DMS153 treated with DMSO at 0.1 percent for 48 hours (cell line): ENCODE data around the gene MRPL21.
"Not testable (repeated sequence)": the region's sequence is repeated elsewhere in the genome, so short reads cannot be mapped to it uniquely, and the experiment has no call there.

Experiments
- DNase-seq: peaks from one replicate; lab custom pipeline; 2025; ENCODE audit not compliant: unreplicated experiment; lab: John Stamatoyannopoulos, UW

The MRPL21 gene

DNA sequence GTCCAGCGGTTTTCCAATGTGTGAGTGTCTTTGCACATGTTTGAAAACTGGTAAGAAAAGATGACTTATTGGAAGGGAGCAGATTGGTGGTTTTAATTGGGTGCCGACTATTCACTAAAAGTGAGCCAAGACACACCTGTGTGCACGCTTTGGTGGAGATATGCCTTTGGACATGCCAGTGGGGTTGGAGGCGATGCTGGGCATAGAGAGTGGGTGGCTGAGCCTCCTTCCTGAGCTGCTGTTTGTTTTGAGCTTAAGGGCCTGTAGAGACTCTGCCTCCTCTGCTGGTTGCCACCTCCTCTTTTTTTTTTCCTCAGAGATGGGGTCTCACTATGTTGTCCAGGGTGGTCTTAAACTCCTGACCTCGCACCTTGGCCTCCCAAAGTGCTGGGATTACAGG is 9.6 kb upstream of the MRPL21 start:
- DNase-seq: no peak

DNA sequence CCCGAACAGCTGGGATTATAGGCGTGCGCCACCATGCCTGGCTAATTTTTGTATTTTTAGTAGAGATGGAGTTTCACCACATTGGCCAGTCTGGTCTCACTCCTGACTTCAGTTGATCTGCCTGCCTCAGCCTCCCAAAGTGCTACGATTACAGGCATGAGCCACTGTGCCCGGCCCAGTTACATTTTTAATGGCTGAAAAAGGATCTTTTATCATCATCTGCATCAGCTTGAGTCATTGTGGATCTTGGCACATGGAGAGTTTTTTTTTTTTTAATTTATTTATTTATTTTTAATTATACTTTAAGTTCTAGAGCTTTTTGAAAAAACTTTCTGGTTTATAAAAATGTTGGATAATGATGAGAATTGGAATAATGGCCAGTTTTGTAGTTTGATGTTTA is 8.6 kb upstream of the MRPL21 start:
- no peak for DNase-seq

DNA sequence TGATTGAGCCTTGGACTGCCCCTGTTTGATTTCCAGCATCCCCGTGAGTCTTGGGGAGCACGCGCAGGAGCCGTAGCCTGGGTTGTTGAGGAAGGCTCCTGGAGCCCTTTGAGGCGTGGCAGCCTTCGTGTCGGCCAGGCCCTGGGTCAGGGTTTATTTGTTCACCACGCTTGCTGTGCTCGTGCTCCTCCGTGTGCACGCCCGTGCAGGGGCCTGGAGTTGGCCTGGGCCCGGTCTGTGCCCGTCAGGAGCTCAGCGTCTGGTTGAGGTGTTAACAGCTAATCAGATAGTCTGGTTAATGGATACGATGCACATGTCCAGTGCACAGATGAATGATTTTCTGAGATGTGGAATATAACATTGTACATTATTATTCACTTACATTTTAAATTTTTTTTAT is 8.1 kb upstream of the MRPL21 start:
- DNase-seq: no peak

- DNase-seq: no peak
Observed at GRCh38 chr11:68910965-68911364, 7.3 kb upstream of the MRPL21 start.

GRCh38 chr11:68908273-68908672 is 4.6 kb upstream of the MRPL21 start:
- no peak for DNase-seq

DNA sequence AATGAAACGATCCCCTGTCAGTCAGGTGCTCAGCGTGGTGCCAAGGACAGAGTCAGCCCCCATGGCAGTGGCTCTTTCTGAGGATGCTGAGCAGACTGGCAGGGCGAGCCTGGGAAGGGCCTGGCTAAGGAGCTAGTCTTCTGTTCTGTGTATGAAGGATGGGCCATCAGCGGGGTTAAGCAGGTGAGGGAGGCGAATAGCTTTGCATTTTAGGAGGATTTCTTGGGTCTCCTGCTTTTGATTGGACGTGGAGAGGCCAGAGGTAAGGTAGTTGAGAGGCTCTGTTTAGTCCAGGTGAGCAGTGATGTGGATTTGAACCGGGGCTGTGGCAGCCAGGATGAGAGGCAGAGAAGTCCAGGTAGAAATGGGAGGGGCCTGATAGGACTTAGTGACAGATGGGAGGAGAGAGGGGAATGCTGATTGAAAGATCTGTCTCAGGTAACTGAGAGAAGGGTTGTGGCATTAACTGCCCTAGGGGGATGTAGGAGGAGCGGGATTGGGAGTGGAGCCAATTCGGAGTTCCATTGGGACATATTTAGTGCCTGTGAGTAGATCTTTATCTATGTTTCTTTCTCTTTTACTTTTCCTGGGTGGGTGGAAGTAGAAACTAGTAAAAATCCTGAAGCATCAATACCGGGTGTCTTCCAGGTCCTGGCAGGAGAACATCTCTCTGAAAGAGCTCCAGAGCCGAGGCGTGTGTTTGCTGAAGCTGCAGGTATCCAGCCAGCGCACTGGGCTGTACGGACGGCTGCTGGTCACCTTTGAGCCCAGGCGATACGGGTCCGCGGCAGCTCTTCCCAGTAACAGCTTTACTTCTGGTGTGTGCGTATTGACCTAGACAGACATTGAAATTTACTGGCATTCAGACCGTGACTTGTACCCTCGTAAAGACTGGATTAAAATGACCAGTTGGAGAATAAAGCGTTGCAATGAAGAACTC is 2.1 kb upstream of the MRPL21 start:
- no peak for DNase-seq

DNA sequence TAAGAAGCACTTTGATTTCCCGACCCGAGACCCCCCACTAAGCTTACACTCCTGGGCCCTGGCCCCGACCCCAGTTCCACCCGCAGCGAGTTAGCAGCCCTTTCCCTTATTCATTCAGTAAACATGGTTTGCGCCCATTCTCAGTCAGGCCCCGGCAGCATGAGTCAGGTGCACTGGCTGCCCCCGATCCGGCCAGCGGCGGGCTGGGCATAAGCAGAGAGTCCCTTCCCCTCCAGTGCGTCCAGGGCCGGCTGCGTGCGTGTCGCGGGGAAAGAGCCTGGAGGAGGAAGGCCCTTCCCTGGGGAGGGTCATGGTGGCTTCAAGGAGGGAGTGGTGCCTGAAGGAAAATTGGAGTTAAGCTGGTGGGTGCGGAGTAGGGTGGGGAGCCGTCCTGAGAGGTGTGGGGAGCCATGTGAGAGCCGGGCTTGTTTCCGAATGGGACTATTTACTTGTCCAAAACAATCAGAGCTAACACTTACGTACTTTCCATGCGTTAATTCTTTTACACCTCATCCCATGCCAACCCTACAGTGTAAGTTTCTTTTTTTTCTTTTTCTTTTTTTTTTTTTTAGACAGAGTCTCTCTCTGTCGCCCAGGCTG is 716 bp upstream of the MRPL21 start:
- no peak for DNase-seq

DNA sequence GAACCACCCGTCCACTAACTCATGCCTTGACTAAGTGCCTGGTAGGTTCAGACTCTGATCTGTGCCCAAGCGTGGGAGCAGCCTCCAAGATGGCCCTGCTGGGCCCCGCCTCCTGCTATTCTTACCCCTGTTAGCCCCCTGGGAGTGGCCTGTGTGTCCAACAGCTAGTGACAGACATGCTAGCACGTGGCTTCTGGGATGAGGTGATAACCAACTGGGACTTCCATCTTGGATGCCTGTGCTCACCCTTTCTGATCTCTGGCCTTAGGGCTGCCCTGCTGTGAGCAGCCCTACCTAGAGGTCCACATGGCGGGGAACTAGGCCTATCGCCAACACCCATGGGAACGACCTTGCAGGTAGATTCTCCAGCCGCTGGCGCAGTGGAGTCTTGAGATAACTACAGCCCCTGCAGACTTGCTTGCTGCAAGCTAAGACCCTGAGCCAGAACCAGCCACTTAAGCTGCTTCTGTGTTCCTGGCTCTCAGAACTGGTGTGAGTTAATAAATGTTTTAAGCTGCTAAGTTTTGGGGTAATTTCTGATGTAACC is 2.7 kb downstream of the MRPL21 start:
- no peak for DNase-seq

DNA sequence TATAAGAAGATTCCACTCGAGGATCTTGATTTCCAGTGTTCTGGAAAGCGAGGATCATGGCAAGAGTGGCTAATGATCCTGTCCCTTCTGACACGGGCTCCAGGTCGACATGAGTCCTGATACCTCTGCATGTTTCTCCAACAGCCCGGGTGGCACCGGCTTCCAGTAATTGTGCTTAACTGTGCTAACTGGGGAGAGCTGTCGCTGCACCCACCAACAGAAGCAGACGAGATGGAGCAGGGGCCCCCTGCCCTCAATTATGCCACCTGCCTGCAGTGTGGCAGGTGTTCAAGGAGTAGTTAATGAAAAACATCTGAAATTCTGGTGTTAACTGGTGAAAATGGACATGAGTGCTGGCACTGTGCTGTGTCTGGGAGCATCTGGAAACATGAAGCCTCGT is 6.2 kb downstream of the MRPL21 start:
- DNase-seq: no peak

DNA sequence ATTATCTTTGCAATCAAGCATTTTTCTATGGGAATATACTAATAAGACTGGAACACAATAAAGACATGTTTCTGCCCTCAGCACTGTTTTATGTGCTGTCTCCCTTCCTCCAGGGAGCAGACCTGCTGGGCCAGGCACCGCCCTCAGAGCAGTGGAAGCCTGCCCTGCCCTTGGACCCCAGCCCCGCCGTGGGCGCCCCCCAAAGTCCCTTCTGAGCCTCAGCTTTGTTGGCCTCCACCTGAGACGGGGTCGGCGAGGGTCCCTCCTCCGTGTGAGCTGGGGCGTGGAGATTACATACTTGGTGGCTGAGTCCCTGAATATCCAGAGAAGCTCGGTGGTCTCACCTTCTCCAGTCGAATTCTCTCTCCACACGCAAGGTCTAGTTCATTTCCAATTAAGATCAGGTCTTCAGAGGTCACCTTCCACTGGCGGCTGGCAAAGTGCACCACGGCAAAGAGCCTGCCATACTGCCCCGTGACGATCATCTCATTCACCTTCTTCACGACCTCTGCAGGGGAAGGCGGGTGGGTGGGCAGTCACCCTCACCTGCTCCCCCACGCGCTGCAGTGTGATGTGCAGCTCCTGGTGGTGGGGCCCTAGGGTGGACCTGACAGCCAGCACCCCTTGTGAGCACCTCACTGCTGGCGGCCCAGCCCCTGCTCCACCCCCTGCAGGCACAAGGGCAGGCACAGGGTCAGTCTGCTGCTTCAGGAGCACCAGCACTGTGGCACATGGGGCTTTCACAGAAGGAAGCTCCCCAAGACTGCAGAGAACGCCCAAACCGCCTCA is 7.3 kb downstream of the MRPL21 start:
- DNase-seq: no peak

- DNase-seq: no peak
Observed at GRCh38 chr11:68893282-68893681, 10.3 kb downstream of the MRPL21 start.

- no peak for DNase-seq
Observed at GRCh38 chr11:68892576-68892975, 11.1 kb downstream of the MRPL21 start.

- DNase-seq: no peak
Observed at GRCh38 chr11:68891351-68891948, 12.2 kb downstream of the MRPL21 start.

- no peak for DNase-seq
Observed at GRCh38 chr11:68890490-68891231, 13.0 kb downstream of the MRPL21 start.

DNA sequence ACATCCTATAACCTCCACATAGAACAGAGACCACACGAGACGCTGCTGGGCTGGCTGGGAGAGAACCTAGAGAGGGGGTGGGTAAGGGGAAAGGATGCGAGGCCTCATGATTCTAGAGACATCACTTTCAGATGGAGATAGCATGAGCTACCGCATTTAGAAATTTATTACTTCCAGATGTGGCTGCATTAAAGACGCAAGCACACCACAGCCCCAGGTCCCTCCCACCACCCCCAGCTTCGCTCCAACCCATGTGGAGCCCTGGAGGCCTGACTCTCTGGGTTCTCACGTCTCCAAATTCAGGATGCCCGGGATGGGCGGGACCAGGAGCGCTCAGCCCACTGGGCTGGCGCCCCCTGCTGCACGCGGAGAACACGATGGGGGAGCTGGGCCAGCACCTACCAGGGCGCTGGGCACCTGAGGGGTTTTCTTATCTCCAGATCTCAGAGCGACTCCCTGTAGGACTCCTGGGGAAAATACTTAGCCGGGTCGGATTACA is 13.6 kb downstream of the MRPL21 start:
- DNase-seq: no peak

DNA sequence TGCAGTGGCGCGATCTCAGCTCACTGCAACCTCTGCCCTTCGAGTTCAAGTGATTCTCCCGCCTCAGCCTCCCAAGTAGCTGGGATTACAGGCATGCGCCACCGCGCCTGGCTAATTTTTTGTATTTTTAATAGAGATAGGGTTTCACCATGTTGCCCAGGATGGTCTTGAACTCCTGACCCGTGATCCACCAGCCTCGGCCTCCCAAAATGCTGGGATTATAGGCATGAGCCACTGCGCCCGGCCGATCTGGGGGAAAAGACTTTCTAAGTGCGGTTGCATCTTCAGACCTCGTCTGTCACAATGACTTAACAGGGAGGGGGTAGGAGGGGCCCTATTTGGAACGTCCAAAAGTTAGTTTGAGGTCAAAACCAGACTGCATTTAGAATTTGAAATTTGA is 18.8 kb downstream of the MRPL21 start:
- DNase-seq: not testable (repeated sequence)

- DNase-seq: no peak
Observed at GRCh38 chr11:68882391-68882790, 21.2 kb downstream of the MRPL21 start.

DNA sequence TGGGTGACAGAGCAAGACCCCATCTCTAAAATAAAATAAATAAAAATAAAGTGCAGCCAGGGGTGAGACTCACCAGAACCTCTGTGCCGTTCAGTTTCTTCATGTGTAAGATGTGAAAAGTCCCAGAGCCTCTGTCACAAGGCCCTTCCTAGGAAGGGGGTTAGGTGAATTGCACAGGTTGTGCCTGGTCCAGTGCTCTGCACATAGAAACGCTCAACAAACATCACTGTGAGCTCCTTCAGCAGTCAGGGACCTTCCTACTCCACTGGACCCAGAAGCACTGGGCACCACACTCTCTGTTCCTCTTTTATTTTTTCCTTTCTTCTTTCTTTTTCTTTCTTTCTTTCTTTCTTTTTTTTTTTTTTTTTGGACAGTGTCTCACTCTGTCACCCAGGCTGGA is 22.3 kb downstream of the MRPL21 start:
- no peak for DNase-seq

- no peak for DNase-seq
Observed at GRCh38 chr11:68880851-68881250, 22.8 kb downstream of the MRPL21 start.

DNA sequence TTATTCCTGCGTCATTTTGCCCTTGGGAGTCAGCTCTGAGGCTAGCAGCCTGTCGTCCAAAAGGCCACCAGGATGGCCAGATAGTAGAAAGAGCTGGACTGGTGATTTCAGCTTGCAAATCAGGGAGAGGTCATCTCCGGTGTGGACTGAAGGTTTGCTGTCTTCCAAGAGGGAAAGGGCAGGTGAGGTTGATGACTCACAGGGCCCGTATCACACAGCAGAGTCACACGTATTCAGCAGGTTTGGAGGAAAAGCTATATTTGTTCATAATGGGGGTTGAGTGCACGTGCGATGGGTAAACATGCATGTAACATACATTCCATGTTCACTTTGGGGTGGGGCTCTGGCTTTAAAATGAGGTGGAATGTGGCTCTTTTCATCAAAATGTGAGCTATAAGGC is 25.6 kb downstream of the MRPL21 start:
- DNase-seq: no peak
